Mucosa of rectum (tissue), 2 donors: ENCODE results near the gene NPW.
A peak's percentile ranks its signal among the peaks of the same experiment; 100 is the strongest.
"Not testable (repeated sequence)": the region's sequence is repeated elsewhere in the genome, so short reads cannot be mapped to it uniquely, and the experiment has no call there.

ENCODE experiments used
- H3K27ac ChIP-seq, 2 donors: one replicate each; pipeline ENCODE4 v1.7.0; 2013; ENCODE audit warnings: inconsistent platforms in 2 of 2, low read depth in 2 of 2, low read length in 2 of 2
- H3K27me3 ChIP-seq, 2 donors: one replicate each; pipeline ENCODE4 v1.7.0; 2013; ENCODE audit warnings: low read length in 2 of 2; ENCODE audit not compliant: control insufficient read depth in 2 of 2, insufficient read depth in 2 of 2
- H3K36me3 ChIP-seq, 2 donors: one replicate each; pipeline ENCODE4 v1.7.0; 2013; ENCODE audit warnings: low read length in 2 of 2; ENCODE audit not compliant: control insufficient read depth in 2 of 2, insufficient read depth in 2 of 2
- H3K4me1 ChIP-seq, 2 donors: one replicate each; pipeline ENCODE4 v1.7.0; 2013; ENCODE audit warnings: low read length in 2 of 2, mild to moderate bottlenecking in 1 of 2; ENCODE audit not compliant: control insufficient read depth in 2 of 2, insufficient read depth in 2 of 2
- H3K4me3 ChIP-seq, 2 donors: one replicate each; pipeline ENCODE4 v1.7.0; 2013; ENCODE audit warnings: low read length in 2 of 2
- H3K9ac ChIP-seq, 2 donors: one replicate each; pipeline ENCODE4 v1.7.0; 2013; ENCODE audit warnings: low read length in 2 of 2, low read depth in 1 of 2, mild to moderate bottlenecking in 1 of 2
- H3K9me3 ChIP-seq, 2 donors: one replicate each; pipeline ENCODE4 v1.7.0; 2013; ENCODE audit warnings: low read length in 2 of 2; ENCODE audit not compliant: control insufficient read depth in 2 of 2
- donor health status: healthy.
- donor health status: Normal muscosa, but diverticular disease.

The NPW gene

GRCh38 chr16:2028146-2028545, 8.6 kb downstream of the NPW start:
- H3K27ac ChIP-seq = peak overlapping the region in 1 of 2 donors; percentile 13
- no peaks in the 10 kb centered on the region for H3K9me3 ChIP-seq
- H3K9ac ChIP-seq = peak overlapping the region in 1 of 2 donors; percentile 56
- H3K36me3 ChIP-seq = peaks cover 2 to 4% of the 10 kb centered on the region in 2 donors
- peak overlapping the region; percentile 80 to 81 for H3K4me3 ChIP-seq
- H3K4me1 ChIP-seq = peaks cover 12 to 21% of the 10 kb centered on the region in 2 donors
- no peaks in the 10 kb centered on the region for H3K27me3 ChIP-seq

- peak overlapping the region in 1 of 2 donors; percentile 44 for H3K4me3 ChIP-seq
- H3K27ac ChIP-seq = no peak overlapping the region
- peaks cover 11 to 21% of the 10 kb centered on the region in 2 donors for H3K4me1 ChIP-seq
- no peak overlapping the region for H3K9ac ChIP-seq
- H3K36me3 ChIP-seq = peaks cover 2 to 4% of the 10 kb centered on the region in 2 donors
- H3K27me3 ChIP-seq = no peaks in the 10 kb centered on the region
- no peaks in the 10 kb centered on the region for H3K9me3 ChIP-seq
Observed at GRCh38 chr16:2028620-2029220, 9.1 kb downstream of the NPW start.

- H3K36me3 ChIP-seq = peaks cover 2 to 4% of the 10 kb centered on the region in 2 donors
- no peak overlapping the region for H3K4me3 ChIP-seq
- H3K9ac ChIP-seq = no peak overlapping the region
- no peak overlapping the region for H3K27ac ChIP-seq
- H3K9me3 ChIP-seq = no peaks in the 10 kb centered on the region
- peaks cover 8 to 25% of the 10 kb centered on the region in 2 donors for H3K4me1 ChIP-seq
- no peaks in the 10 kb centered on the region for H3K27me3 ChIP-seq
Observed at GRCh38 chr16:2029350-2029749, 9.8 kb downstream of the NPW start.

GRCh38 chr16:2030036-2030435, 10.5 kb downstream of the NPW start:
- Histone ChIP-seq H3K9ac (no peak overlapping the region), H3K9me3 (no peaks in the 10 kb centered on the region), H3K27ac (no peak overlapping the region), H3K27me3 (no peaks in the 10 kb centered on the region), H3K4me3 (no peak overlapping the region), H3K4me1 (peaks cover 12 to 27% of the 10 kb centered on the region in 2 donors), H3K36me3 (peaks cover 2 to 4% of the 10 kb centered on the region in 2 donors)

- Histone ChIP-seq H3K4me3 (no peak overlapping the region), H3K9ac (no peak overlapping the region), H3K27me3 (no peaks in the 10 kb centered on the region), H3K4me1 (peaks cover 21 to 33% of the 10 kb centered on the region in 2 donors), H3K36me3 (peaks cover 2 to 4% of the 10 kb centered on the region in 2 donors), H3K27ac (peak overlapping the region; percentile 7 to 9), H3K9me3 (no peaks in the 10 kb centered on the region)
Observed at GRCh38 chr16:2031081-2031577, 11.5 kb downstream of the NPW start.

- no peaks in the 10 kb centered on the region for H3K27me3 ChIP-seq
- no peak overlapping the region for H3K4me3 ChIP-seq
- H3K27ac ChIP-seq = peak overlapping the region; percentile 74 to 82
- H3K36me3 ChIP-seq = peaks cover 5 to 10% of the 10 kb centered on the region in 2 donors
- H3K9me3 ChIP-seq = no peaks in the 10 kb centered on the region
- H3K9ac ChIP-seq = peak overlapping the region; percentile 3 to 43
- peaks cover 28 to 36% of the 10 kb centered on the region in 2 donors for H3K4me1 ChIP-seq
Observed at GRCh38 chr16:2032285-2033056, 12.9 kb downstream of the NPW start.

- Histone ChIP-seq H3K27me3 (no peaks in the 10 kb centered on the region), H3K27ac (peak overlapping the region; percentile 74 to 82), H3K4me1 (peaks cover 28 to 33% of the 10 kb centered on the region in 2 donors), H3K9ac (peak overlapping the region in 1 of 2 donors; percentile 43), H3K36me3 (peaks cover 5 to 10% of the 10 kb centered on the region in 2 donors), H3K4me3 (peak overlapping the region; percentile 15 to 35), H3K9me3 (no peaks in the 10 kb centered on the region)
Observed at GRCh38 chr16:2033057-2033908, 13.7 kb downstream of the NPW start.

- not testable (repeated sequence) for H3K9me3 ChIP-seq, H3K27me3 ChIP-seq
- peak overlapping the region in 1 of 2 donors; percentile 43 for H3K9ac ChIP-seq
- peak overlapping the region; percentile 74 to 82 for H3K27ac ChIP-seq
- peaks cover 29 to 34% of the 10 kb centered on the region in 2 donors for H3K4me1 ChIP-seq
- peak overlapping the region; percentile 15 to 35 for H3K4me3 ChIP-seq
- peaks cover 5 to 10% of the 10 kb centered on the region in 2 donors for H3K36me3 ChIP-seq
Observed at GRCh38 chr16:2033909-2034695, 14.5 kb downstream of the NPW start.

GRCh38 chr16:2034696-2035430, 15.3 kb downstream of the NPW start:
- no peaks in the 10 kb centered on the region for H3K27me3 ChIP-seq
- H3K27ac ChIP-seq = peak overlapping the region; percentile 79 to 81
- H3K4me3 ChIP-seq = no peak overlapping the region
- H3K4me1 ChIP-seq = peaks cover 37 to 42% of the 10 kb centered on the region in 2 donors
- peaks cover 3 to 8% of the 10 kb centered on the region in 2 donors for H3K36me3 ChIP-seq
- H3K9ac ChIP-seq = peak overlapping the region; percentile 32 to 54
- no peaks in the 10 kb centered on the region for H3K9me3 ChIP-seq
